DMS 273 (cell line): ENCODE data around the gene SND1.
"Not testable (repeated sequence)": the region's sequence is repeated elsewhere in the genome, so short reads cannot be mapped to it uniquely, and the experiment has no call there.

Experiments used
- DNase-seq: peaks from one replicate; lab custom pipeline; 2025; ENCODE audit not compliant: unreplicated experiment; lab: John Stamatoyannopoulos, UW

SND1 gene

GRCh38 chr7:127652333-127653248 is 597 bp downstream of the SND1 start:
- peak; percentile 51 for DNase-seq

- DNase-seq, result no peak
Measured at GRCh38 chr7:127653396-127653795, 1.4 kb downstream of the SND1 start.

GRCh38 chr7:127654404-127655394 is 2.7 kb downstream of the SND1 start:
- DNase-seq, result peak; percentile 56

GRCh38 chr7:127655720-127656119 is 3.7 kb downstream of the SND1 start:
- DNase-seq, result no peak

- DNase-seq, result no peak
Measured at GRCh38 chr7:127657500-127657899, 5.5 kb downstream of the SND1 start.

GRCh38 chr7:127658970-127659630 is 7.1 kb downstream of the SND1 start:
- no peak for DNase-seq

GRCh38 chr7:127665922-127666321 is 13.9 kb downstream of the SND1 start:
- no peak for DNase-seq

- DNase-seq, result no peak
Measured at GRCh38 chr7:127666602-127667001, 14.6 kb downstream of the SND1 start.

- DNase-seq, result no peak
Measured at GRCh38 chr7:127667017-127667670, 15.2 kb downstream of the SND1 start.

- DNase-seq, result no peak
Measured at GRCh38 chr7:127667759-127668530, 16.0 kb downstream of the SND1 start.

- no peak for DNase-seq
Measured at GRCh38 chr7:127671341-127671740, 19.3 kb downstream of the SND1 start.

- no peak for DNase-seq
Measured at GRCh38 chr7:127673902-127674301, 21.9 kb downstream of the SND1 start.

- DNase-seq, result no peak
Measured at GRCh38 chr7:127674361-127674760, 22.4 kb downstream of the SND1 start.

GRCh38 chr7:127674923-127675322 is 22.9 kb downstream of the SND1 start:
- not testable (repeated sequence) for DNase-seq

GRCh38 chr7:127675721-127676120 is 23.7 kb downstream of the SND1 start:
- DNase-seq, result no peak

- peak; percentile 39 for DNase-seq
Measured at GRCh38 chr7:127677433-127678230, 25.6 kb downstream of the SND1 start.

GRCh38 chr7:127678337-127678736 is 26.3 kb downstream of the SND1 start:
- DNase-seq, result no peak

- no peak for DNase-seq
Measured at GRCh38 chr7:127678947-127679346, 27.0 kb downstream of the SND1 start.

- DNase-seq, result no peak
Measured at GRCh38 chr7:127680983-127681382, 29.0 kb downstream of the SND1 start.
